GM12878 (cell line): ENCODE data around the gene SLC35E3. TPM values are rescaled to one million over a fixed set of nuclear protein-coding genes. Genes with fewer than 3 reads are reported as not detected.

Experiments used
- ATF2 ChIP-seq: IDR thresholded peaks from 2 replicates; pipeline ENCODE4 v1.6.1; 2012; ENCODE audit warnings: low read length, inconsistent platforms
- BHLHE40 ChIP-seq, 2 experiments: fragments of 450-650 bp in 1 of 2; IDR thresholded peaks; 2 replicates each; pipeline ENCODE4 v1.6.1; 2011 to 2017; ENCODE audit warnings: low read depth in 2 of 2, borderline replicate concordance in 1 of 2, improper control_type of control experiment in 1 of 2, low read length in 1 of 2, mild to moderate bottlenecking in 1 of 2
- CBX5 ChIP-seq: sonication (generic); IDR thresholded peaks from 2 replicates; pipeline ENCODE4 v1.6.1; 2016; ENCODE audit warnings: low read depth, moderate library complexity, mild to moderate bottlenecking, inconsistent platforms
- CHD1 ChIP-seq: IDR thresholded peaks from 2 replicates; pipeline ENCODE4 v1.6.1; 2012; ENCODE audit warnings: low read depth, low read length, improper control_type of control experiment
- E2F4 ChIP-seq: IDR thresholded peaks from 2 replicates; pipeline ENCODE4 v1.6.1; 2012; ENCODE audit warnings: low read depth, low read length, improper control_type of control experiment
- EGR1 ChIP-seq, 2 experiments: IDR thresholded peaks; 1 replicate in 1 of 2; 2 replicates in 1 of 2; pipeline ENCODE4 v1.6.1; 2011 to 2012; ENCODE audit warnings: low read depth in 2 of 2, low read length in 2 of 2, borderline replicate concordance in 1 of 2, mild to moderate bottlenecking in 1 of 2, moderate library complexity in 1 of 2
- ELK1 ChIP-seq: IDR thresholded peaks from 2 replicates; pipeline ENCODE4 v1.6.1; 2012; ENCODE audit warnings: low read depth, low read length, improper control_type of control experiment
- GATAD2B ChIP-seq: fragments of 450-650 bp; conservative IDR thresholded peaks from 2 replicates; pipeline ENCODE4 v1.6.1; 2017; ENCODE audit warnings: low read depth, mild to moderate bottlenecking, moderate library complexity
- MTA3 ChIP-seq: IDR thresholded peaks from 2 replicates; pipeline ENCODE4 v1.6.1; 2012; ENCODE audit warnings: low read length, inconsistent platforms, borderline replicate concordance
- MYB ChIP-seq: fragments of 150-350 bp; IDR thresholded peaks from 2 replicates; pipeline ENCODE4 v1.6.1; 2014; ENCODE audit warnings: mild to moderate bottlenecking, low read depth, low read length, borderline replicate concordance
- NBN ChIP-seq: fragments of 450-650 bp; IDR thresholded peaks from 2 replicates; pipeline ENCODE4 v1.6.1; 2016
- NFIC ChIP-seq: IDR thresholded peaks from 2 replicates; pipeline ENCODE4 v1.6.1; 2012; ENCODE audit warnings: low read depth, mild to moderate bottlenecking, inconsistent platforms, low read length, moderate library complexity
- NR2C1 ChIP-seq: fragments of 450-650 bp; IDR thresholded peaks from 2 replicates; pipeline ENCODE4 v1.6.1; 2017; ENCODE audit warnings: antibody characterized with exemption, mild to moderate bottlenecking, moderate library complexity
- NR2F1 ChIP-seq: fragments of 450-650 bp; conservative IDR thresholded peaks from 2 replicates; pipeline ENCODE4 v1.6.1; 2017; ENCODE audit warnings: mild to moderate bottlenecking
- RB1 ChIP-seq: fragments of 450-650 bp; formaldehyde crosslinking; IDR thresholded peaks from 2 replicates; pipeline ENCODE4 v1.6.1; 2017; ENCODE audit warnings: mild to moderate bottlenecking, borderline replicate concordance
- RFX5 ChIP-seq: IDR thresholded peaks from 2 replicates; pipeline ENCODE4 v1.6.1; 2011; ENCODE audit warnings: low read depth, low read length, improper control_type of control experiment
- SIN3A ChIP-seq: IDR thresholded peaks from 2 replicates; pipeline ENCODE4 v1.6.1; 2012; ENCODE audit warnings: low read depth, low read length, improper control_type of control experiment
- TAF1 ChIP-seq: IDR thresholded peaks from 2 replicates; pipeline ENCODE4 v1.6.1; 2011; ENCODE audit warnings: mild to moderate bottlenecking, low read depth, low read length, borderline replicate concordance
- TARDBP ChIP-seq: IDR thresholded peaks from 2 replicates; pipeline ENCODE4 v1.6.1; 2016; ENCODE audit warnings: borderline replicate concordance
- TCF12 ChIP-seq: IDR thresholded peaks from 2 replicates; pipeline ENCODE4 v1.6.1; 2011; ENCODE audit warnings: low read depth, mild to moderate bottlenecking, low read length
- ZNF207 ChIP-seq: fragments of 450-650 bp; IDR thresholded peaks from 2 replicates; pipeline ENCODE4 v1.6.1; 2014; ENCODE audit warnings: antibody characterized with exemption, mild to moderate bottlenecking, borderline replicate concordance
- ZNF274 ChIP-seq: IDR thresholded peaks from one replicate; pipeline ENCODE4 v1.8.0; 2011; ENCODE audit not compliant: insufficient read length, insufficient read depth
- polyA plus RNA-seq, 11 experiments: library from polyadenylated mRNA; depleted of rRNA in 4 of 11; unstranded in 6 of 11; stranded (reverse) in 5 of 11; fragments of >200 nt; fragmentation: Nextera tagmentation in 4 of 11; fragmentation: Illumina TruSeq in 1 of 11; extraction: Ambion mirVana in 4 of 11; extraction: Trizol in 1 of 11; gene quantifications; 1 replicate in 1 of 11; 2 replicates in 10 of 11; pipeline versions ENCODE4 v1.2.1 to v1.2.3, GENCODE V29; 2011 to 2016; ENCODE audit warnings: inconsistent platforms in 2 of 11, missing spikeins in 2 of 11, low read depth in 1 of 11
- total RNA-seq, 4 experiments: library from RNA; depleted of rRNA in 3 of 4; stranded (reverse); fragments of >200 nt in 3 of 4; fragmentation: Illumina TruSeq in 1 of 4; extraction: Trizol in 1 of 4; gene quantifications; 2 replicates each; pipeline versions ENCODE4 v1.2.1 to v1.2.3, GENCODE V29; 2013 to 2021
- TF ChIP-seq, protein P1 (sequence below): fragments of 450-650 bp; IDR thresholded peaks from 2 replicates; pipeline ENCODE4 v1.6.1; 2016; ENCODE audit warnings: mild to moderate bottlenecking

SLC35E3 gene
- total and polyA plus RNA-seq, 10 of the 15 experiments (the other 5 are each of a cell fraction or from before 2014, with no cell fraction given), result 3.6 to 19.8 (median 6.1) TPM

DNA sequence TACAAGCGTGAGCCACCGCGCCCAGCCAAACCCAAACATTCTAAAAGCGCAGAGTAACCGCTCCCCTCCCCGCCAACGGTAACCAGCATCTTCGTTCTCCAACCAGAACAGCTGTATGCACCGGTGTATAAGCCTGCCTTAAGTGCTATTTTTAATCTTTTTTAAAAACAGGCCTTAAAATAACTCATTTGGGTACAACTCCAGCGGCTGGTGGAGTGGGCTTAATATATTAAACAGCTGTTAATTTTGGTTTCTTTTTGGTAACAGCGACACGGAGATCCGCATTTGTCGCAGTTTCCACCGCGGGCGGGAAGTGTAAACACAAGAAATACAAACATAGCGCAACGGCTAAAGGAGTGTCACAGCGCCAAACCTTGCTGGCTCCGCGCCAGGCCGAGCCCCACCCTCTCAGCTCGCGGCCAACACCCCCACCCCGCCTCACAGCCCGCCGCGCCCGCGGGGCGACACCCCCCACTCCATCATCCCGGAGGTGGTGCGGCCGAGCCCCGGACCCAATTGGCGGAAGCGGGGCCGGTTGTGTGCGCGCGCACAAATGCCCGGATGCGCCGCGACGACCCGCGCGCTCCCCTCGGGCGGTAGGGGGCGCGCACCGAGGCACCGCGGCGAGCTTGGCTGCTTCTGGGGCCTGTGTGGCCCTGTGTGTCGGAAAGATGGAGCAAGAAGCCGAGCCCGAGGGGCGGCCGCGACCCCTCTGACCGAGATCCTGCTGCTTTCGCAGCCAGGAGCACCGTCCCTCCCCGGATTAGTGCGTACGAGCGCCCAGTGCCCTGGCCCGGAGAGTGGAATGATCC, 61.8 kb downstream of the SLC35E3 start, which contains the start of gene MDM2 (continued):
- peak; percentile 9 for TF ChIP-seq NR2F1
- TF ChIP-seq NFIC, result peak; percentile 63
- TF ChIP-seq ZNF207, result peak; percentile 50
- peak; percentile 46 for TF ChIP-seq NR2C1
- peak in 1 of 2 experiments; percentile 22; a peak in 1 of 3 replicates for TF ChIP-seq EGR1 (IDR thresholded peaks at IDR 0.05; ENCODE audit: borderline replicate concordance in 1 of 2, low read depth in 2 of 2, low read length in 2 of 2)
- TF ChIP-seq CHD1, result peak; percentile 75; the same call in 1 of the 2 replicates
- peak; percentile 85 for TF ChIP-seq TAF1
- peak; percentile 58; the same call in 1 of the 2 replicates for TF ChIP-seq SIN3A
- peak in 1 of 2 experiments; percentile 56; a peak in 1 of 4 replicates for TF ChIP-seq BHLHE40 (IDR thresholded peaks at IDR 0.05; ENCODE audit: borderline replicate concordance in 1 of 2, low read depth in 2 of 2, low read length in 1 of 2)
- TF ChIP-seq RFX5, result 0 out of 2 replicates have a peak, but pooled peaks have one; percentile 14
- TF ChIP-seq E2F4, result peak; percentile 35
- TF ChIP-seq RB1, result 0 out of 2 replicates have a peak, but pooled peaks have one; percentile 71
- TF ChIP-seq NBN, result peak; percentile 40; the same call in 1 of the 2 replicates
- peak; percentile 68; the same call in 1 of the 2 replicates for TF ChIP-seq MTA3
- peak; percentile 59 for TF ChIP-seq CBX5
- no peak for TF ChIP-seq TARDBP
- TF ChIP-seq MYB, result peak; percentile 56; the same call in 1 of the 2 replicates
- TF ChIP-seq, protein P1, sequence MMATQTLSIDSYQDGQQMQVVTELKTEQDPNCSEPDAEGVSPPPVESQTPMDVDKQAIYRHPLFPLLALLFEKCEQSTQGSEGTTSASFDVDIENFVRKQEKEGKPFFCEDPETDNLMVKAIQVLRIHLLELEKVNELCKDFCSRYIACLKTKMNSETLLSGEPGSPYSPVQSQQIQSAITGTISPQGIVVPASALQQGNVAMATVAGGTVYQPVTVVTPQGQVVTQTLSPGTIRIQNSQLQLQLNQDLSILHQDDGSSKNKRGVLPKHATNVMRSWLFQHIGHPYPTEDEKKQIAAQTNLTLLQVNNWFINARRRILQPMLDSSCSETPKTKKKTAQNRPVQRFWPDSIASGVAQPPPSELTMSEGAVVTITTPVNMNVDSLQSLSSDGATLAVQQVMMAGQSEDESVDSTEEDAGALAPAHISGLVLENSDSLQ, result peak; percentile 80
- TF ChIP-seq GATAD2B, result peak; percentile 78; the same call in 1 of the 2 replicates
- no peak for TF ChIP-seq ZNF274
- no peak; the same call in 1 of the 2 replicates for TF ChIP-seq ELK1
- TF ChIP-seq ATF2, result peak; percentile 68; the same call in 1 of the 2 replicates
- peak; percentile 76 for TF ChIP-seq TCF12
